NCI-H2171 (cell line): ENCODE measurements around the gene MAP2K3.
"Not testable (repeated sequence)": the region's sequence is repeated elsewhere in the genome, so short reads cannot be mapped to it uniquely, and the experiment has no call there.

ENCODE experiments used
- DNase-seq: peaks from one replicate; lab custom pipeline; 2025; lab: John Stamatoyannopoulos, UW

Gene MAP2K3

DNA sequence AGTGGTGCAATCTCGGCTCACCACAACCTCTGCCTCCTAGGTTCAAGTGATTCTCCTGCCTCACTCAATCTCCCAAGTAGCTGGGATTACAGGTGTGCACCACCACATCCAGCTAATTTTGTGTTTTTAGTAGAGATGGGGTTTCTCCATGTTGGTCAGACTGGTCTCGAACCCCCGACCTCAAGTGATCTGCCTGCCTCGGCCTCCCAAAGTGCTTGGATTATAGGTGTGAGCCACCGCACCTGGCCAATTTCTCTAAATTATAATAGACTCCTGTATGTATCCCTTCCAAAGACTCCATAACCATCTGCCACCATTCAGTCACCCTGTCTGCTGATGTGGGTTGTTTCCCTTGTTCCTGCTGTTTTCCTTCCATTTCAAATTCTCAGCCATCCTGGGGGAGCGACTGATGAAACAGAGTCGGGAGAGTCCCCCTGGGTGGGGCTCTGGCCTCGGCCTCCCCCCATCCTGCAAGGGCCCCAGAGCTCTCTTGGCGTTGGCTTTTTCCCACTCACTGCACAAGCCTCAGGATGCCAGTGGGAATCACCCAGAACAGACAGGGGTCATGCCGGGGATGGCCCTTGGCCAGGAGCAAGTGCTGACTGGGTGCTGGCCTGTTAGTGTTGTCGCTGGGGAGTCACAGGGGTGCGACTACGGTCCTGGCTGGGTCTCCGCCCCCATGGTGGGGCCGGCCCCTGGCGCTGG lies 25.7 kb downstream of the MAP2K3 start:
- DNase-seq, result not testable (repeated sequence)

DNA sequence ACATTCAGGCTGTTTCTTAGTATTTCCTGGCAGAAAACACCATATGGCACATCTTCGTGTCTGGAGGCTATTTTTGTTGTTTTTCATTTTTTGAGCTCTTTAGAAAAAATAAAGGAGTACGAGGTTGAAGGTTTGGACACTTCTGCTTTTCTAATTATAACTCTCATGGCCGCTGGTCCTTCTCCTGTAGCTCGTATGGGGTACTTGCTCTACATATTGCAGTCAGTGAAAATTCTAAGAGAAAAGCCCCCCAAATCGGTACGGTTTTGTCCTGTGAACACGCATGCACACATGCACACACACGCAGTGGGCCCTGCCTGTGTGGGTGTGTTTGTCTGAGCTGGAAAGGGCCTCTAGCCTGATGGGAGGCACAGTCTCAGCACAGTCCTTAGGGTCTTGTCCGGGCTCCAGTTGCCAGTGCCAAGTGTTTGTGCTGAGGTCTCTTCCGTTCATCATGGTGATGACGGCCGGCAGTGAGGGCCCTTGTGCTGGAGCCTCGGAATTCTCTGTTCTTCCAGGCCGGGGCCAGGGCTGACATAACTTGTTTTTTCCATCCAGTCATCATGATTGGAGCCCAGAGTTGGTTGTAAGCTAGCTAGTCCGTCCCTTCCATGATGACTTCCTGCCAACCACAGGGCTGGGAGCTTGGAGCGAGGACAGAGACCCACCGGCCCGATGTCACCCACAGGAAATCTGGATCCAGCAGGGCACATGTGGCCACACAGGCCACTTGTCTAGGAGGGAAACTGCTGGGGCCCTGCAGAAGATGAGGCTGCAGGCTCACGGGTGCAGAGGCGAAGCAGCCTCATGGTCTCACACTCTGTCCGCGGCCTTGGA lies 26.5 kb downstream of the MAP2K3 start:
- DNase-seq, result not testable (repeated sequence)

DNA sequence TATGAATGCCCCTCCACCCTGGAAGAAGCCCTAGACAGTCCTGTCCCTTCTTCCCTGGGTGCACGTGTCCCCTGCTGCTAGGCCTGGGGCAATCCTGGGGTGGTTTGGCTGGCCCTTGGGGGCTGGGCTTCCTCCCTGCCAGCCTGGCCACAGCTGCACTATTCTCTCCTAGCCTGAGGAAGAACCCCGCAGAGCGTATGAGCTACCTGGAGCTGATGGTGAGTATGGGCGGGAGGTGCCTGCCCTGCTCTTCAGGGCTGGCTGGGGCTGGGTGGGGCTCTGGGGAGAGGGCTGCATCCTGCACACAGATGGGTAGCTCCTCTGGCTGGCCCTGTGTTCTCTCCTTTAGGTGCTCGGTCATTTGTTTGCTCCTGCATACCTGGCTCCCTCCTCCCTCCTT lies 28.8 kb downstream of the MAP2K3 start:
- no peak for DNase-seq

DNA sequence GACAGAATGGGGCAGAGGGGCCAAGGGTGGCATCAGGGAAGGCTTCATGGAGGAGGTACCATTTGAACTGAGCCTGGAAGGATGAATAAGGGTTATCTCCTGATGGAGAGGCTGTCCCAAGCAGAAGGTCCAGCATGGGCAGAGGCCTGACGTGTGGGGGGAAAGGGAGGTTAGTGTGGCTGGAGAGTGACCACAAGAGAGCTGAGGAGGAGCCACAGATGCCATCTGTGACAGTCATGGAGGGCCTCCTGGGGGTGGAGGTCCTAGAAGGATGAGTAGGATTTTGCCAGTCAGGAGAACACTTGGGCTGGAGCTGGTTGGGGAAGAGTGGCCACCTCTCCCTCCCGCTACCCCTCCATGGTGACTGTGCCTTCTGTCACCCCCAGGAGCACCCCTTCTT lies 29.2 kb downstream of the MAP2K3 start:
- not testable (repeated sequence) for DNase-seq

DNA sequence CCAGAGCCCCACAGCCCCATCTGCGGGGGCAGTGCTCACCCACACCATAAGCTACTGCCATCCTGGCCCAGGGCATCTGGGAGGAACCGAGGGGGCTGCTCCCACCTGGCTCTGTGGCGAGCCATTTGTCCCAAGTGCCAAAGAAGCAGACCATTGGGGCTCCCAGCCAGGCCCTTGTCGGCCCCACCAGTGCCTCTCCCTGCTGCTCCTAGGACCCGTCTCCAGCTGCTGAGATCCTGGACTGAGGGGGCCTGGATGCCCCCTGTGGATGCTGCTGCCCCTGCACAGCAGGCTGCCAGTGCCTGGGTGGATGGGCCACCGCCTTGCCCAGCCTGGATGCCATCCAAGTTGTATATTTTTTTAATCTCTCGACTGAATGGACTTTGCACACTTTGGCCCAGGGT lies 29.8 kb downstream of the MAP2K3 start:
- not testable (repeated sequence) for DNase-seq

DNA sequence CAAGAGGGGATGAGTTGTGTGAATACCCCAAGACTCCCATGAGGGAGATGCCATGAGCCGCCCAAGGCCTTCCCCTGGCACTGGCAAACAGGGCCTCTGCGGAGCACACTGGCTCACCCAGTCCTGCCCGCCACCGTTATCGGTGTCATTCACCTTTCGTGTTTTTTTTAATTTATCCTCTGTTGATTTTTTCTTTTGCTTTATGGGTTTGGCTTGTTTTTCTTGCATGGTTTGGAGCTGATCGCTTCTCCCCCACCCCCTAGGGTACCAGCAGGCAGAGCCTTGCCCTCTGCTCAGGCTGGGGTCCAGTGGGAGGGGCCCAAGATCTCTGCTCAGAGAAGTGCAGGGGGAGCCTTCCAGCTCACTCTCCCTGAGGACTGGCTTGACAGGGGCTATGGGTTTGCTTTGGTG lies 30.2 kb downstream of the MAP2K3 start:
- DNase-seq, result not testable (repeated sequence)

DNA sequence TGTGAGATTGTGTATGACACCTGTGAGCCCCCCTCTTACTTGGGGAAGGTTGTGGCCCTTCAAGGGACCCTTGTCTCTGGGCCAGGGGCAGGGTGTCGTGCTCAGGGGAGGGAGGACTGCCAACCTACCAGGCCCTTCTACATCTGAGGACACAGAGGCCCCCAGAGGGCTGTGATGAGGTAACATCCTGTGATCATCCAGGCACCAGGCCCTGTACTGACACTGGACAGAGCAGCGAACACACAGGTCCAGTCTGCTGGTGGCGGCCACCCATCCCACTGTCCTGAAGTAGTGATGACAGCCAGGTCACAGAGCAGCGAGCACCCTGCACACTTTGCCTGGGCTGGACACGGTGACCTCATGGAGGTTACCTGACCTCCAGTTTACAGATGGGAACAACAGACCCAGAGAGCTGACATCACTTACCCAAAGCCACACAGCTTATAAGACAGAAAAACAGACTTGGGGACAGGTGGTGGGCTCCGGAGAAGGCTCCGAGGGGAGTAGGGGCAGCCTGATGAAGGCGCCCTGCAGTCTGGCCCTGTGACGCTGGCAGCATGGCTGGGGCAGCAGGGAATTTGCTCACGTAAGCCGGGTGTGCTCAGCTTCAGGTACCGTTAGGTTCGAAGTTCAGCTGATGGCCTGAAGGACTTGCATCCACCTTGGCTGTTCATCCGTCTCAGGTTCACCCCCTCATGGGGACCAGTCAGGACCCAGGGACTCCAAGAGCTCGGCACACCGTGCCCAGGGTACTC lies 30.9 kb downstream of the MAP2K3 start:
- DNase-seq, result not testable (repeated sequence)

DNA sequence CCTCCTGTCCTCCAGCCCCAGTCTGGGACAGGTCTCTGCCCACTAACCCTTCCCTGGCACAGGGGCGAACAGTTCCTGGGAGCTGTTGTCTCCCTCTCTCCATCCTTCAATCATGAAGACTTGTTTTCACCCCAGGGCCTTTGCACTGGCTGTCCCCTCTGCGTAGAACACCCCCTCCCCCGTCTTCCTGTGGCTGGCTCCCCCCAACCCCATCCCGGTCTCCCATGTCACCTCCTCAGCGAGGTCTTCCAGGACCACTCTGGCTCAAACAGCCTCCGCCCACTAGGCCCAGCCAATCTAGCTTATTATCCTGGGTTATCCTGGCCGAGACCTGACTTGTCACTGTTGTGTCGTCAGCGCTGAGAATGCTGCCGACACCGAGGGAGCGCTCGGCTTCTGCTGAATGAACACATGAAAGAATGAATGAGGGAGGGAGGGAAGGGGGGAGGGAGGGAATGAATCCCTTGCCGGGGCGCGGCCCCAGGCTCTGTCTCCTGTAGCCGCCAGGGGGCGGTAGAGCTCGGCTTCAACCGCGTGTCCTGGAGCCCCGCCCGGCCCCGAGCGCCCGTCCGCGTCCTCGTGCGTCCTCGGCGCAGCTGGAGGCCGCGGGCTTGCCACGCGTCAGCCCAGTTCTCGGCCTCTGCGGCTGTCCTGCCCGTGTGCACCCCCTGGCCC lies 31.8 kb downstream of the MAP2K3 start:
- DNase-seq, result not testable (repeated sequence)

DNA sequence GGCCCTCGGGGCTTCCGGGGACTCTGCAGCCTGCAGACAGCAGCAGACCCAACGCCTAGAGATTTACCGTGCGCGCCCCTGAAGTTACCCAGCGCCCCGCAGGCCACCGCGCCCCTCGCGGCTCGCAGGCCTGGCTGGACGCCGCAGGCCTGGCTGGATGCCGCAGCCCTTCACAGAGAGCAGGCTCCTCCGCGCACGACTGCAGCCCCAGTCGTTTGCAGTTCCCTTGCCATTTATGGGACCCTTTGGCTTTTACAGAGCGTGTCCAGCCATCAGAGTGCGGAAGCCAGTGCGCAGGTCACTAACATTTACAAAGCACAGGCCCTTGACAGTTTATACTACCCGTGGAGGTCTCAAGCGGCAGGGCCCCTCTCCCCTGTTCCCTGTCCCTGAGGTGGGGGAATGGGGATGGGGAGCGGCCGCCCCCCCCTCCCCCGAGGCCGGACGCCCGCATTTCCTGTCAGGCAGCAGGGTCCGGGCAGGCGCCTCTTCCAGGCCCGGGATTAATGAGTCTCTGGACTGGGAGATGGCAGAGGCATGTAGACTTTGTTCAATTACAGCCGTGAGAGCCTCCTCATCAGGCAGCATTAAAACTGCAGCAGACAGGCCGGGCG lies 32.5 kb downstream of the MAP2K3 start:
- not testable (repeated sequence) for DNase-seq

DNA sequence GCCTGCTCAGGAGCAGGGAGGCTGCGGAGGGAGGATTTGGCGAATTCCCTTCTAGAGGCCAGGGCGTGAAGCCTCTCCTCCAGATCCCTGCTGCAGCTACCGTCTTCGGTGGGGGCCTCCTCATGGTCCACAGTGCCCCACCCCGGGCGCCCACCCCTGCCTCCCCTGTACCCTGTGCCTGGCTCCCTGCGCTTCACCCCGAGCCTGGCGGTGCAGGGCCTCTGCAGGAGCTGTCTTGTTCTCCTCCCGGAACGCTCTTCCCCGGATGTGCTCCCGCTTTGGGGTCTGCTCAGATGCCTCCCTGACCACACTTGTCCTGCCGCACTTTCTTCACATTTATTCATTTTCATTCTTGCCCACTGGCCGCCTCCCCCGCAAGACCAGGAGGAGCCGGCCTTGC lies 33.3 kb downstream of the MAP2K3 start:
- not testable (repeated sequence) for DNase-seq

DNA sequence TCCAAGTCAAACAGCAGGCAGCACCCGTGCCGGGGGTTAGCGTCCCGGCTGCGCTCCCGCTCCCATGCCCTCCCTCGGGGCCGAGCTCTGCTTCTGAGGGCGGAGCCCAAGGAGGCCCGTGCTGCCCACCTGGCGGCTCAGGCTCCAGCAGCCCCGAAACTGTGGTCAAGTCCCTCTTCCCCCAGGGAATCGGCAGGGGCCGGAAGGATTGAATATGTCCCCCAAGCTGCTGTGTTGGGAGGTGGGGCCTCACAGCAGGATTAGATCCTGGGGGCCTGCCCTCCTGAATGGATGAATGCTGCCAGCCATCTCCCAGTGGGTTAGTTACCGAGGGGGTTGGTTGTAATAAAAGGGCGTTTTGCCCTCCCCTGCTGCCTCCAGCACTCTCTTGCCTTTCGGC lies 33.9 kb downstream of the MAP2K3 start:
- no peak for DNase-seq

DNA sequence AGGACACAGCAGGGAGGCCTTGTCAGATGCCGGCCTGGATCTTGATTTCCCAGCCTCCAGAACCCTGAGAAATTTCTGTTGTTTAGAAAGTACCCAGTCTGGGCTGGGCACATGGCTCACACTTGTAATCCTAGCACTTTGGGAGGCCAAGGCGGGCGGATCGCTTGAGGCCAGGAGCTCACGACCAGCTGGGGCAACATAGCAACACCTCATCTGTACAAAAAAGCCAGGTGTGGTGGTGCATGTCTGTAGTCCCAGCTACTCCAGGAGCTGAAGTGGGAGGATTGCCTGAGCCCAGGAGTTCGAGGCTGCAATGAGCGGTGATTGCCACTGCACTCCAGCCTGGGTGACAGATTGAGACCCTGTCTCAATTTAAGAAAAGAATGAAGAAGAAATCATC lies 34.3 kb downstream of the MAP2K3 start:
- DNase-seq, result not testable (repeated sequence)

DNA sequence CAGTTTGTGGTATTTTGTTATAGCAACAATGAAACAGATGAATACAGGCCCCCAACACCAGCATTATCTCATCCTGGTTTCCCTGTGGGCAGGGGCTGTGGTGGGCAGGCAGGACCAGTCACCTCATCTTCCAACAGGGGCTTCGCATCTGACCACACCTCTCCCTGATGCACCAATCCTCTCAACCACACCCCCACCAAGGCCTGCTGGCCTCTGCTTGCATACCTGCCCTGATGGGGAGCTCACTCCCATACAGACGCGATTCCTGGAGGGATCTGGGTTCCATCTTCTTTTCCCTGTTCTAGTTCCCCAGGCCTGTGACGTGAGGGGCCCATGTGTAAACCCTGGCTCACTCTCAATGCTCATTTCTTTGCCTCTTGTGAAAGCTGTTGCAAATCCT lies 34.7 kb downstream of the MAP2K3 start:
- not testable (repeated sequence) for DNase-seq

DNA sequence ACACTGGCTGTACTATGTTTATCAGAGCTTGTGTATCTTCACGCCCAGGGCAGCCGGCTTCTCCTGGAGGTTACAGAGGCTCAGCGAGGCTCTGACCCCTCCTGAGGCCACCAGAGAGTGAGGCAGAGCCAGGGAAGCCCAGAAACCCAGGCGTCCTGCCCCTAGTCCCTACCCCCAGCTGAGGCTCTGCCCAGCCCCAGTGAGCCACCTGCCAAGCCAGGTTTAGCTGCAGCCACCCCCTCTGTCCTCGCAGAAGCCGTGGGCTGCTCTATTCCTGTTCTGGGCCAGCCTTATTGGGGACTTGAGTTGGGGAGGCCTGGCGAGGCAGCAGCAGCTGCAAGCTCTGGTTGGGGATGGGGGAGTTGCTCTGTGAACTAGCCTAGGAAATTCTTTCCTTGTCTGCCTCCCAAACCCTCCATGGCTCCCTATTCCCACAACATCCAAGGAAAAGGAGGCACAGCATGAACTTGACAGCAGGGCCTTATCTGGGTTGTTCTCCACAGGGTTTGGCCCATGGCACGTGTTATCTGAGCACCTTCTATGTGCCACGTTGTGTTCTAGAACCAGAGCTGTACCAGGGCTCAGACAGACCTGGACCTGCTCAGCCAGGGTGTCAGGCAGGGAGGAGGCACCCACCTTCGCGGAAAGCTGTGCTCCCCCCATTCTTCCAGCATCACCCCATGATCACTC lies 35.3 kb downstream of the MAP2K3 start:
- not testable (repeated sequence) for DNase-seq

DNA sequence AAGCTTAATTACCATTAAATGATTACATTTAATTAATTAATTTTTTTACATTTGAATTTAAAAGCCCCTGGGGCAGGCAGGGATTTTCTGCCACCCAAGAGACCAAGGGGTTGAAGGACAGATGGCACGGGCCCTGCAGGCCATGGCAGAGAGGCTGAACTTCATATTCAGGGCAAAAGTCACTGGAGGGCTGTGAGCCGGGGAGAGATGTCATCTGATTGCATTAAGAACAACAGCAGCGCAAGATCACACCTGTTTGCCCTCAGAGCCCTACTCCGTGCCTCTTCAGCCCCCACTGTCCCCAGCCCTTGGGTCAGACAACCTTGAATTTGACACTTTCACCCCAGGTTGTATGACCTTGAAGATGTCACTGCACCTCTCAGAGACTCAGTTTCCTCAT lies 35.9 kb downstream of the MAP2K3 start:
- DNase-seq, result not testable (repeated sequence)

DNA sequence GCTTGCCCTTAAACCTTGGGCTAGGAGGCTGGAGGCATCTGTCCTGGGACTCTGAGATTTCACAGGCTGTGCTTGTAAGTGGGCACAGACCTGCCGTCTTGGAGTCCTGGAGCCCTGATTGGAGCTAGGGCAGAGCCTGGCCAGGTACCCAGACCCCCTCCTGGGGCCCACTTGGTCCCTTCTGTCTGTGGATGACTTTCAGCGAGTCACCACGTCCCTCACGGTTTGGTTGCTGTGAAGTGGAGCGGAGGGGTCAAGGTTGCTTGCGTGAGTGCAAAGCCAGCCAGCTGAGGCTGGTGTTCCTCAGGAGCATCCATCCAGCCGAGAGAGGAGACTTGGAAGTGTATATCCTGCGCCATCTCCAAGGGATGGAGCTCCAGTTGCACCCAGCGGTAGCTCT lies 36.5 kb downstream of the MAP2K3 start:
- not testable (repeated sequence) for DNase-seq

DNA sequence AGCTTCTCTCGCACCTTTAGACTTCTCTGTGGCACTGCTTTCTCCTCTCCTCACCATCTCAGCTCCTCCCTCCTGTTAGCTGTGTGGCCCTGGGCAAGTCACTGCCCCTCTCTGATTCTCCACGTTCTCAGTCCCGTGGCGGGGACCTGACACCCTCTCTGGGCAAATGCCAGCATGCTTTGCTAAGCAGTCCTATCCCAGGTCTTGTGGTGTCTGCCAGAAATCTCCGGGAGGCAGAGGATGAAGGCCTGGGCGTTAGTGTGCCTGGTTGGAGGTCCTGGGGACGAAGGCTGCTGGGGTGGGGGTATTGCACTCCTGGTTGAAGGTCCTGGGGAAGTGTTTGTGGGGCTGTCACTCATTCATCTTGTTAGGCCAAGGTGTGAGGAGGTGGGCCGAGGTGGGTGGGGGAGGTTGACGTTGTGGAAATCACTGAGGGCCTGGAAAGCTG lies 37.3 kb downstream of the MAP2K3 start:
- not testable (repeated sequence) for DNase-seq

DNA sequence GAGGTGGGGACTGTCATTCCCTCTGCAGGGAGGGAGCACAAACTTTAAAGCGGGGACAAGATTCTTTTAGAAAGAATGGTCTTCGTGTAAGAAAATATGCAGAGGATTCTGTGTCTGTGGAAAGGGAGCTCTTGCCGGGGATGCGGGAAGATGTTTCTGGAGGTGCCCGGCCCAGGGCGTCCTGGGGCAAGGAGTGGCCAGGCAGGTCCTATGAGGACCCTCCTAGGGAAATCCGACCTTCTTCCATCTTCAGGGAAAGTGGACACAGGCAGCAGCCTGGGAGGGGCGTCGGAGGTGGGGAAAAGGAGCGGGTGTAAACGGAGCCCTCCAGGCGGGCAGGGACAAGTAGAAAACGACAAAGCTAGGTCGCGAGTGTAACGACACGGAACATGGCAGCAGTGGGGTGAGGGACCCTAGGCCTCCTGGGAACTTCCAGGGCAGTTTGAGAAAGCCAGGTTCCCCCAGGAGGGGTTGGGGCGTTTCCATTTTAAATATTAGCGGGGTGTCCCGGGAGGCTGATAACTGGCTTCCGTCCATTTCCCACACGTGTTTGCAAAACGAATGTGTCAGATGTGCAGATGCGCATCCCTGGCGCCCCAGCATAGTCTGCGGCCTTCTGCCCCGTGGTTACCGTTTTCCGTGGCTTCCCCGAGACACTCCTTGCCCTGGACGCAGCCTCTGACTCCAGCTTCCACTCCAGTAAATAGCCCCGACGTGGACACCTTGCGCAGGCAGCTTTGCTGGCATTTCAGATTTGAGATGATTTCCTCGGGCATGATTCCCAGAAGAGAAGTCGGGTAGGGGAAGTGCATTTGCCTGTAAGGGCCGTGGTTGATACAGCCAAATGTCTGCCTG lies 39.0 kb downstream of the MAP2K3 start:
- not testable (repeated sequence) for DNase-seq

DNA sequence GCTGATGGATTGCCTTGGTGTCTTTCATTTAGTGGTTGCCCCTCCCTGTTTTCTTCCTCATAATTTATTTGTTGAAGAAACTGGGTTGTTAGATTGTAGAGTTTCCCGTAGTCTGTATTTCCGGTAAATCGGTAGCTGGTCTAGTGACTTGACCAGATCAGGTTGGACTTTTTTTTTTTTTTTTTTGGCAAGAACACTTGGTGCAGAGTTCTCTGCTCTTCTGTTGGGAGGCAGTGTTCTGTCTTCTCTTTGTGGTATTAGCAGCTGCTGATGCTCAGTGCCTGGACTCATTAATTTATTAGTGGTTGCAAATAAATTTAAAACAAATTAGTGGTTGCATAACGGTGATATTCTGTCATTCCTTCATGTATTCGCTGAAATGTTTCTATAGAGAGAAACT lies 40.2 kb downstream of the MAP2K3 start:
- not testable (repeated sequence) for DNase-seq

DNA sequence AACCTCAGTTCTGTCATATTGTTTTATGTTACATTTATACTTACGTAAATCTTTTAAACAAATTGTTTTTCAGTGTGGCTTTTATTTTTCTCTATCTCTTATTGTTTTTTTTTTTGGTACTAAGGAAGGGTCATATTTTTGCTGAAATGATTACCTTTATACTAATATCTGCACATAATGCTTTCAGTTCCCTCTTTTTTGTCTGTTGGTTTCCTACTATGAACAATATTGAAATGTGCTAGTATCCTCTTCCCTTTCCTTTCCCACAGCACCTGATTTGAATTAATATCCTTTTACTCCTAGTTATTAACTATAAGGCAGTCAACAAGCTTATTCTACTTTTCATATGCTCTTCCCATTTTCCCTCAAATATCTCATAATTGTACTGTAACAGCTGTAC lies 43.4 kb downstream of the MAP2K3 start:
- not testable (repeated sequence) for DNase-seq
